GM23338 (cell line): Measurements from ENCODE around the gene ZNF69. TPM values are rescaled to one million over a fixed set of nuclear protein-coding genes. Genes with fewer than 3 reads are reported as not detected.

Source experiments
- ATAC-seq: fragments of 200-7000 bp; cut with Tn5 transposase; 3 replicates; pipeline ENCODE4 v1.9.1; 2020
- DNase-seq: peaks from one replicate; pipeline ENCODE4 v3.0.0-alpha.2; 2015; ENCODE audit warnings: low spot score
- H2AFZ ChIP-seq: fragments of 200-600 bp; sonication (generic); 2 replicates; pipeline ENCODE4 v1.8.0; 2016; ENCODE audit warnings: antibody characterized with exemption, mild to moderate bottlenecking, moderate library complexity
- H3F3A ChIP-seq: fragments of 200-600 bp; sonication (generic); replicated peaks from 2 replicates; pipeline ENCODE4 v1.8.0; 2017; ENCODE audit warnings: antibody characterized with exemption, mixed run types, low read depth
- H3K27ac ChIP-seq: fragments of 200-600 bp; sonication (generic); 2 replicates; pipeline ENCODE4 v1.6.1; 2016; ENCODE audit warnings: low read depth
- H3K27me3 ChIP-seq: fragments of 200-600 bp; sonication (generic); 2 replicates; pipeline ENCODE4 v1.8.0; 2016; ENCODE audit warnings: mild to moderate bottlenecking, mixed run types, moderate library complexity; ENCODE audit not compliant: insufficient read depth
- H3K36me3 ChIP-seq: fragments of 200-600 bp; sonication (generic); 2 replicates; pipeline ENCODE4 v1.8.0; 2016; ENCODE audit warnings: mild to moderate bottlenecking; ENCODE audit not compliant: insufficient read depth
- H3K4me1 ChIP-seq: fragments of 200-600 bp; sonication (generic); 2 replicates; pipeline ENCODE4 v1.8.0; 2016; ENCODE audit warnings: mild to moderate bottlenecking, moderate library complexity; ENCODE audit not compliant: insufficient read depth
- H3K4me2 ChIP-seq: fragments of 200-600 bp; sonication (generic); 2 replicates; pipeline ENCODE4 v1.7.1; 2017; ENCODE audit warnings: mixed run types
- H3K4me3 ChIP-seq: fragments of 200-600 bp; sonication (generic); 2 replicates; pipeline ENCODE4 v1.6.1; 2016; ENCODE audit warnings: mixed run types
- H3K79me2 ChIP-seq: fragments of 200-600 bp; sonication (generic); replicated peaks from 2 replicates; pipeline ENCODE4 v1.8.0; 2017; ENCODE audit warnings: mild to moderate bottlenecking; ENCODE audit not compliant: insufficient read depth
- H3K9me2 ChIP-seq: fragments of 200-600 bp; sonication (generic); 2 replicates; pipeline ENCODE4 v1.8.0; 2017; ENCODE audit not compliant: insufficient read depth
- H4K20me1 ChIP-seq: fragments of 200-600 bp; sonication (generic); replicated peaks from 2 replicates; pipeline ENCODE4 v1.8.0; 2017; ENCODE audit warnings: mild to moderate bottlenecking; ENCODE audit not compliant: insufficient read depth
- H3K27ac Mint-ChIP-seq: 2 replicates; pipeline ENCODE4 v1.8.0; 2020; ENCODE audit warnings: inconsistent platforms, mild to moderate bottlenecking, moderate library complexity, mixed read lengths
- H3K27me3 Mint-ChIP-seq: 3 replicates; pipeline ENCODE4 v1.8.0; 2022; ENCODE audit warnings: low read depth, mild to moderate bottlenecking, moderate library complexity, mixed read lengths, inconsistent platforms; ENCODE audit not compliant: insufficient read depth, poor library complexity
- H3K36me3 Mint-ChIP-seq: 3 replicates; pipeline ENCODE4 v1.8.0; 2021; ENCODE audit warnings: low read depth, mild to moderate bottlenecking, inconsistent platforms, moderate library complexity, mixed read lengths
- H3K4me1 Mint-ChIP-seq: 3 replicates; pipeline ENCODE4 v1.8.0; 2020; ENCODE audit warnings: mild to moderate bottlenecking, inconsistent platforms, mixed read lengths
- H3K4me3 Mint-ChIP-seq: 3 replicates; pipeline ENCODE4 v1.8.0; 2021; ENCODE audit warnings: moderate library complexity, mild to moderate bottlenecking, inconsistent platforms, mixed read lengths
- H3K9me3 Mint-ChIP-seq: 3 replicates; pipeline ENCODE4 v1.8.0; 2020; ENCODE audit warnings: moderate library complexity, mild to moderate bottlenecking, inconsistent platforms, mixed read lengths
- CTCF ChIP-seq, 2 experiments: fragments of 200-600 bp in 1 of 2; sonication (generic) in 1 of 2; conservative IDR thresholded peaks; 2 replicates each; pipeline versions ENCODE4 v1.5.1 to v1.6.1; 2016 to 2017; ENCODE audit warnings: antibody characterized with exemption in 2 of 2, low read depth in 2 of 2, mild to moderate bottlenecking in 2 of 2, moderate library complexity in 1 of 2
- ETS1 ChIP-seq: IDR thresholded peaks from 2 replicates; pipeline ENCODE4 v1.6.1; 2016; ENCODE audit warnings: antibody characterized with exemption
- NANOG ChIP-seq: IDR thresholded peaks from 2 replicates; pipeline ENCODE4 v1.6.1; 2016; ENCODE audit warnings: antibody characterized with exemption, borderline replicate concordance
- POLR2AphosphoS5 ChIP-seq: IDR thresholded peaks from 2 replicates; pipeline ENCODE4 v1.6.1; 2016; ENCODE audit warnings: antibody characterized with exemption, low read depth
- STAT1 ChIP-seq: IDR thresholded peaks from one replicate; pipeline ENCODE4 v1.6.1; 2016; ENCODE audit warnings: antibody characterized with exemption; ENCODE audit not compliant: unreplicated experiment
- polyA plus RNA-seq: library from polyadenylated mRNA; unstranded; fragments of >200 nt; fragmentation: Nextera tagmentation; extraction: Ambion mirVana; gene quantifications from 2 replicates; pipeline ENCODE4 v1.2.1, GENCODE V29; 2016
- total RNA-seq: library from RNA; depleted of rRNA; stranded (reverse); fragments of >200 nt; shearing (Covaris generic); gene quantifications from 2 replicates; pipeline ENCODE4 v1.2.3, GENCODE V29; 2014
- TF ChIP-seq, protein P1 (sequence below): fragments of 250-450 bp; sonication (Bioruptor Pico); IDR thresholded peaks from 2 replicates; pipeline ENCODE4 v1.5.0; 2020; ENCODE audit warnings: mild to moderate bottlenecking, moderate library complexity

ZNF69 gene
- total and polyA plus RNA-seq, 2 experiments from 2014 or later = 15.8 to 60.4 TPM

DNA sequence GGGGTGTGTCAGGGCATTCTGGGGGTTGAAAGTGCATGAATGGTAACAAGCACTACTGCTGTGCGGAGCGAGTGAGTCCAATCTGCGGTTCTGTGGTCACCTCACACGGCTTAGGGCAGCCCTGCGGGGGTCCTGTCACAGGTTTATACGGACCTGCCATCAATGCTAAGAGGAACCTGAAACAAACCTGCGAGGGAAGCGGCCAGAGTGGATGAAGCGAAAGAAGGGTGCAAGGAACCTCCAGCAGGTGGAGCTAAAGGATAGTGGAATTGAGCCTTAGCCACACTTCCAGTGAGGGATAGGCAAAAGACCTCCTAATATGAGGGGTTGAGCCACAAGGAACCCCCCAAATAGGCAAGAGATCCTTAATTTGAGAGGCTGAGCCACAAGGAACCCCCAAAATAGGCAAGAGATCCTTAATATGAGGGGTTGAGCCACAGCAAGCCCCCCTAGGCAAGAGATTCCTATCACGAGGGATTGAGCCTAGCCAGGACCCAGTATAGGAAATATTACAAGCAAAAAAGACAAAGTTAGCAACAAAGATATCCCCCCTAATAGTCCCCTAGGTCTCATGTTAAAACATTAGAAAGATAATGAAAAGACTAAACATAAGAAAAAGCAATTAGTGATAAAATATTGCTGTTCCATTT is 6.3 kb upstream of the ZNF69 start:
- H3K4me3 ChIP-seq = no peak overlapping the region
- no peak overlapping the region for H3K4me2 ChIP-seq
- no peaks in the 10 kb centered on the region for H3K4me1 Mint-ChIP-seq
- H4K20me1 ChIP-seq = no peaks in the 10 kb centered on the region
- peak; percentile 89 for DNase-seq
- peaks cover 6% of the 10 kb centered on the region for H3K27me3 Mint-ChIP-seq
- peaks cover 99% of the 10 kb centered on the region for H3K9me3 Mint-ChIP-seq
- no peak overlapping the region for H3K27ac ChIP-seq
- no peaks in the 10 kb centered on the region for H3K27me3 ChIP-seq
- 0 out of 2 replicates have a peak overlapping the region, but pooled peaks have one; percentile 25 for H2AFZ ChIP-seq
- peaks cover 40% of the 10 kb centered on the region for H3K36me3 Mint-ChIP-seq
- H3F3A ChIP-seq = no peaks in the 10 kb centered on the region
- H3K79me2 ChIP-seq = no peaks in the 10 kb centered on the region
- H3K27ac Mint-ChIP-seq = no peak overlapping the region
- no peaks in the 10 kb centered on the region for H3K36me3 ChIP-seq
- peak; percentile 50; the same call in 2 of the 3 replicates for ATAC-seq
- TF ChIP-seq NANOG (no peak), CTCF (conservative IDR thresholded peaks at IDR 0.05; ENCODE audit: low read depth in 2 of 2) (peak; percentile 80 to 96)
- H3K4me1 ChIP-seq = no peaks in the 10 kb centered on the region
- no peak overlapping the region for H3K4me3 Mint-ChIP-seq
- no peaks in the 10 kb centered on the region for H3K9me2 ChIP-seq

DNA sequence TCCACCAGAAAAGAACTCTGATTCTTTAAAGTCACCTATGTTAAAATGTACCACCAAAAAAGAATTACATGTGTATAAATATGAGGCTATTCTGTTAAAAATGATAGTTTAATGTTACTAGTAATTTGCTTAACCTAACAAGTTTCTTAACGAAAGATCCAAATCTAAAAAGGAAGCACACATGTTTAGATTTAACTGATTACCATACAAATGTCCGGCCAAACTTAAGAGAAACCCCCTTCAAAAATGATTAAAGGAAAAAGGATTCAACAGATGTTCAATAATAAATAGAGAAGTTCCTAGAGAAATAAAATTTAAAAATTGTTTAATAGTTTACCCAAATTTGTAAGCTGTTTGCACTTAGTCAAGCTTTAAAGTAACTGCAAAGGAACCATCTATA is 5.0 kb upstream of the ZNF69 start:
- Histone ChIP-seq H3K79me2 (no peaks in the 10 kb centered on the region), H3K4me1 (peaks cover 6% of the 10 kb centered on the region; the same call in 1 of the 2 replicates), H3K9me2 (no peaks in the 10 kb centered on the region), H3K4me2 (no peak overlapping the region), H3K27me3 (no peaks in the 10 kb centered on the region), H3K27ac (no peak overlapping the region), H3K36me3 (no peaks in the 10 kb centered on the region), H4K20me1 (no peaks in the 10 kb centered on the region), H3K4me3 (no peak overlapping the region), H3F3A (no peaks in the 10 kb centered on the region), H2AFZ (no peak overlapping the region)
- TF ChIP-seq NANOG (no peak), CTCF (conservative IDR thresholded peaks at IDR 0.05; ENCODE audit: low read depth in 2 of 2) (no peak), STAT1 (no peak), POLR2AphosphoS5 (no peak), ETS1 (no peak)
- TF ChIP-seq, protein P1, sequence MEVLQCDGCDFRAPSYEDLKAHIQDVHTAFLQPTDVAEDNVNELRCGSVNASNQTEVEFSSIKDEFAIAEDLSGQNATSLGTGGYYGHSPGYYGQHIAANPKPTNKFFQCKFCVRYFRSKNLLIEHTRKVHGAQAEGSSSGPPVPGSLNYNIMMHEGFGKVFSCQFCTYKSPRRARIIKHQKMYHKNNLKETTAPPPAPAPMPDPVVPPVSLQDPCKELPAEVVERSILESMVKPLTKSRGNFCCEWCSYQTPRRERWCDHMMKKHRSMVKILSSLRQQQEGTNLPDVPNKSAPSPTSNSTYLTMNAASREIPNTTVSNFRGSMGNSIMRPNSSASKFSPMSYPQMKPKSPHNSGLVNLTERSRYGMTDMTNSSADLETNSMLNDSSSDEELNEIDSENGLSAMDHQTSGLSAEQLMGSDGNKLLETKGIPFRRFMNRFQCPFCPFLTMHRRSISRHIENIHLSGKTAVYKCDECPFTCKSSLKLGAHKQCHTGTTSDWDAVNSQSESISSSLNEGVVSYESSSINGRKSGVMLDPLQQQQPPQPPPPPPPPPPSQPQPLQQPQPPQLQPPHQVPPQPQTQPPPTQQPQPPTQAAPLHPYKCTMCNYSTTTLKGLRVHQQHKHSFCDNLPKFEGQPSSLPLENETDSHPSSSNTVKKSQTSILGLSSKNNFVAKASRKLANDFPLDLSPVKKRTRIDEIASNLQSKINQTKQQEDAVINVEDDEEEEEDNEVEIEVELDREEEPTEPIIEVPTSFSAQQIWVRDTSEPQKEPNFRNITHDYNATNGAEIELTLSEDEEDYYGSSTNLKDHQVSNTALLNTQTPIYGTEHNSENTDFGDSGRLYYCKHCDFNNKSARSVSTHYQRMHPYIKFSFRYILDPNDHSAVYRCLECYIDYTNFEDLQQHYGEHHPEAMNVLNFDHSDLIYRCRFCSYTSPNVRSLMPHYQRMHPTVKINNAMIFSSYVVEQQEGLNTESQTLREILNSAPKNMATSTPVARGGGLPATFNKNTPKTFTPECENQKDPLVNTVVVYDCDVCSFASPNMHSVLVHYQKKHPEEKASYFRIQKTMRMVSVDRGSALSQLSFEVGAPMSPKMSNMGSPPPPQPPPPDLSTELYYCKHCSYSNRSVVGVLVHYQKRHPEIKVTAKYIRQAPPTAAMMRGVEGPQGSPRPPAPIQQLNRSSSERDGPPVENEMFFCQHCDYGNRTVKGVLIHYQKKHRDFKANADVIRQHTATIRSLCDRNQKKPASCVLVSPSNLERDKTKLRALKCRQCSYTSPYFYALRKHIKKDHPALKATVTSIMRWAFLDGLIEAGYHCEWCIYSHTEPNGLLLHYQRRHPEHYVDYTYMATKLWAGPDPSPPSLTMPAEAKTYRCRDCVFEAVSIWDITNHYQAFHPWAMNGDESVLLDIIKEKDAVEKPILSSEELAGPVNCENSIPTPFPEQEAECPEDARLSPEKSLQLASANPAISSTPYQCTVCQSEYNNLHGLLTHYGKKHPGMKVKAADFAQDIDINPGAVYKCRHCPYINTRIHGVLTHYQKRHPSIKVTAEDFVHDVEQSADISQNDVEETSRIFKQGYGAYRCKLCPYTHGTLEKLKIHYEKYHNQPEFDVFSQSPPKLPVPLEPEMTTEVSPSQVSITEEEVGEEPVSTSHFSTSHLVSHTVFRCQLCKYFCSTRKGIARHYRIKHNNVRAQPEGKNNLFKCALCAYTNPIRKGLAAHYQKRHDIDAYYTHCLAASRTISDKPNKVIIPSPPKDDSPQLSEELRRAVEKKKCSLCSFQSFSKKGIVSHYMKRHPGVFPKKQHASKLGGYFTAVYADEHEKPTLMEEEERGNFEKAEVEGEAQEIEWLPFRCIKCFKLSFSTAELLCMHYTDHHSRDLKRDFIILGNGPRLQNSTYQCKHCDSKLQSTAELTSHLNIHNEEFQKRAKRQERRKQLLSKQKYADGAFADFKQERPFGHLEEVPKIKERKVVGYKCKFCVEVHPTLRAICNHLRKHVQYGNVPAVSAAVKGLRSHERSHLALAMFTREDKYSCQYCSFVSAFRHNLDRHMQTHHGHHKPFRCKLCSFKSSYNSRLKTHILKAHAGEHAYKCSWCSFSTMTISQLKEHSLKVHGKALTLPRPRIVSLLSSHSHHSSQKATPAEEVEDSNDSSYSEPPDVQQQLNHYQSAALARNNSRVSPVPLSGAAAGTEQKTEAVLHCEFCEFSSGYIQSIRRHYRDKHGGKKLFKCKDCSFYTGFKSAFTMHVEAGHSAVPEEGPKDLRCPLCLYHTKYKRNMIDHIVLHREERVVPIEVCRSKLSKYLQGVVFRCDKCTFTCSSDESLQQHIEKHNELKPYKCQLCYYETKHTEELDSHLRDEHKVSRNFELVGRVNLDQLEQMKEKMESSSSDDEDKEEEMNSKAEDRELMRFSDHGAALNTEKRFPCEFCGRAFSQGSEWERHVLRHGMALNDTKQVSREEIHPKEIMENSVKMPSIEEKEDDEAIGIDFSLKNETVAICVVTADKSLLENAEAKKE (CRISPR knock-in tag) = no peak
- Mint-ChIP-seq H3K36me3 (peaks cover 44% of the 10 kb centered on the region), H3K9me3 (peaks cover 99% of the 10 kb centered on the region), H3K4me1 (no peaks in the 10 kb centered on the region), H3K4me3 (no peak overlapping the region), H3K27me3 (peaks cover 10% of the 10 kb centered on the region), H3K27ac (no peak overlapping the region)
- ATAC-seq (no peak), DNase-seq (no peak)
